Thoracic aorta (tissue), 2 donors: ENCODE measurements around the gene LRRC36. TPM values are rescaled to one million over a fixed set of nuclear protein-coding genes. Genes with fewer than 3 reads are reported as not detected.

Source experiments
- ATAC-seq: fragments of 150-250 bp; one replicate; pipeline ENCODE4 v1.8.0; 2017; ENCODE audit warnings: low read depth; ENCODE audit not compliant: insufficient number of reproducible peaks, low FRiP score
- DNase-seq: peaks from one replicate; pipeline ENCODE4 v3.0.0-alpha.2; 2020; ENCODE audit warnings: low spot score
- H3K27ac ChIP-seq, 2 donors: fragments of 200-600 bp; sonication (generic); 1 replicate in 1 of 2; 2 replicates in 1 of 2; pipeline ENCODE4 v1.5.1; 2016; ENCODE audit warnings: mild to moderate bottlenecking in 2 of 2, moderate library complexity in 2 of 2
- H3K27me3 ChIP-seq: fragments of 200-600 bp; sonication (generic); replicated peaks from 2 replicates; pipeline ENCODE4 v1.6.0; 2016; ENCODE audit warnings: mild to moderate bottlenecking; ENCODE audit not compliant: insufficient read depth
- H3K36me3 ChIP-seq: fragments of 200-600 bp; sonication (generic); one replicate; pipeline ENCODE4 v1.5.1; 2016
- H3K4me1 ChIP-seq, 2 donors: fragments of 200-600 bp; sonication (generic); 1 replicate in 1 of 2; 2 replicates in 1 of 2; pipeline versions ENCODE4 v1.5.1 to v1.6.0; 2016; ENCODE audit warnings: low read depth in 2 of 2, mild to moderate bottlenecking in 1 of 2; ENCODE audit not compliant: control insufficient read depth in 1 of 2
- H3K4me3 ChIP-seq: fragments of 200-600 bp; sonication (generic); 2 replicates; pipeline ENCODE4 v1.5.1; 2016; ENCODE audit warnings: mild to moderate bottlenecking
- H3K9me3 ChIP-seq: fragments of 200-600 bp; sonication (generic); 2 replicates; pipeline ENCODE4 v1.5.1; 2016
- CTCF ChIP-seq: fragments of 200-600 bp; sonication (generic); IDR thresholded peaks from one replicate; pipeline ENCODE4 v1.5.1; 2019; ENCODE audit warnings: antibody characterized with exemption
- total RNA-seq, 2 donors: library from RNA; depleted of rRNA; stranded (reverse); fragments of >200 nt; gene quantifications; one replicate each; pipeline versions ENCODE4 v1.1.0 to v1.2.3, GENCODE V29; 2016

Gene LRRC36
- total RNA-seq, 2 donors from 2014 or later = not detected

GRCh38 chr16:67387479-67388079, 61.0 kb downstream of the LRRC36 start:
- Histone ChIP-seq H3K27me3 (no peaks in the 10 kb centered on the region), H3K27ac (no peak overlapping the region), H3K36me3 (no peaks in the 10 kb centered on the region), H3K4me3 (no peak overlapping the region), H3K4me1 (no peaks in the 10 kb centered on the region), H3K9me3 (no peaks in the 10 kb centered on the region)
- no peak for ATAC-seq
- no peak for TF ChIP-seq CTCF
- DNase-seq = no peak

- Histone ChIP-seq H3K4me1 (peaks cover 2 to 5% of the 10 kb centered on the region in 2 donors), H3K9me3 (no peaks in the 10 kb centered on the region), H3K36me3 (no peaks in the 10 kb centered on the region), H3K27me3 (no peaks in the 10 kb centered on the region), H3K27ac (no peak overlapping the region), H3K4me3 (no peak overlapping the region)
- ATAC-seq (no peak), DNase-seq (no peak)
- no peak for TF ChIP-seq CTCF
Observed at GRCh38 chr16:67388191-67388590, 61.6 kb downstream of the LRRC36 start.

- H3K27ac ChIP-seq = no peak overlapping the region
- DNase-seq = no peak
- TF ChIP-seq CTCF = no peak
Observed at GRCh38 chr16:67388591-67388990, 62.0 kb downstream of the LRRC36 start.

GRCh38 chr16:67389911-67390815, 63.5 kb downstream of the LRRC36 start:
- H3K36me3 ChIP-seq = no peaks in the 10 kb centered on the region
- H3K4me3 ChIP-seq = no peak overlapping the region
- DNase-seq (no peak), ATAC-seq (no peak)
- no peaks in the 10 kb centered on the region for H3K9me3 ChIP-seq
- H3K27me3 ChIP-seq = peaks cover 3% of the 10 kb centered on the region
- no peak for TF ChIP-seq CTCF
- H3K27ac ChIP-seq = no peak overlapping the region
- H3K4me1 ChIP-seq = peaks cover 6 to 18% of the 10 kb centered on the region in 2 donors

More at GRCh38 chr16:67388591-67388990, 62.0 kb downstream of the LRRC36 start:
- ATAC-seq = no peak
- Histone ChIP-seq H3K4me3 (no peak overlapping the region), H3K4me1 (peaks cover 3 to 9% of the 10 kb centered on the region in 2 donors), H3K9me3 (no peaks in the 10 kb centered on the region), H3K27me3 (no peaks in the 10 kb centered on the region), H3K36me3 (no peaks in the 10 kb centered on the region)

GRCh38 chr16:67390816-67391423, 64.3 kb downstream of the LRRC36 start:
- peaks cover 6 to 18% of the 10 kb centered on the region in 2 donors for H3K4me1 ChIP-seq
- no peak overlapping the region for H3K27ac ChIP-seq
- TF ChIP-seq CTCF = no peak

More at GRCh38 chr16:67390816-67391423, 64.3 kb downstream of the LRRC36 start:
- DNase-seq = no peak
- H3K9me3 ChIP-seq = no peaks in the 10 kb centered on the region
- peaks cover 3% of the 10 kb centered on the region for H3K27me3 ChIP-seq
- no peaks in the 10 kb centered on the region for H3K36me3 ChIP-seq
- no peak for ATAC-seq
- no peak overlapping the region for H3K4me3 ChIP-seq
